GM19372 (cell line): ENCODE measurements around the gene DAB1.

Experiments used
- ATAC-seq: cut with Tn5 transposase; IDR thresholded peaks from one replicate; pipeline ENCODE4 v1.9.1; 2021; ENCODE audit warnings: mild to moderate bottlenecking, low read depth, moderate library complexity; ENCODE audit not compliant: unreplicated experiment

The DAB1 gene

DNA sequence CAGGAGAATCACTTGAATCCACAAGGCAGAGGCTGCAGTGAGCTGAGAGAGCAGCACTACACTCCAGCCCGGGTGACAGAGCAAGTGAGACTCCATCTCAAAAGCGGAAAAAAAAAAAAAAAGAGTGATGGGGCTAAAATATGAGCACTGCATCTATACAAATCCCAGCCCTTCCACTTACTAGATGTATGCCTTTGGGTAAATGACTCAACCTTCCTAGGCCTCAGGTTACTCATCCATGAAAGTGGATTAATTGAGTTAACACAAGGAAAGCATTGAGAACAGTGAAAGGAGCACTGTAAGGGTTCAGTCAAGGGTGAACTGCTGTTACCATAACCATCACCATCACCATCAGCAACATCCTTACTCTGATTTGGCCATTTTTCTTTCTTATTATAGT lies 231.6 kb downstream of the DAB1 start:
- no peak for ATAC-seq

GRCh38 chr1:57190898-57191297 lies 233.0 kb downstream of the DAB1 start:
- no peak for ATAC-seq

DNA sequence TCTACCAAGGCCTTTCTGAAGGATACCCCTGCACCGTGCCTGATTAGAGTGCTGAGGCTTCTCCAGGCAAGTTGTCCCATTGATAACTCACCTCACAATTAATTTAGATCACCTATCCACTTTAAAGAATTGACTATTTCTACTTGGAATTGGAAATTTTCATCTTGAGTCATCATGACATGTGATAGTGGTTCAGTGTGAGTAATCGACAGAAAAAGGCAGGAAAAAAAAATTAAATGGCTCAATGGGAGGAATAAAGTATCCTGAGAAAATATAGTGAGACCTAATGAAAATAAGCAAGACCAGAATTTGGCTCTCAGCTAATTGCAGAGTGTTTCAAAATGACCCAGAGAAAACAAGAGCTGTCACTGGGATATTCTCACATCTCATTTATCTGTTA lies 235.7 kb downstream of the DAB1 start:
- ATAC-seq: no peak

- no peak for ATAC-seq
Measured at GRCh38 chr1:57186455-57186854, 237.4 kb downstream of the DAB1 start.

- no peak for ATAC-seq
Measured at GRCh38 chr1:57179001-57179400, 244.9 kb downstream of the DAB1 start.

DNA sequence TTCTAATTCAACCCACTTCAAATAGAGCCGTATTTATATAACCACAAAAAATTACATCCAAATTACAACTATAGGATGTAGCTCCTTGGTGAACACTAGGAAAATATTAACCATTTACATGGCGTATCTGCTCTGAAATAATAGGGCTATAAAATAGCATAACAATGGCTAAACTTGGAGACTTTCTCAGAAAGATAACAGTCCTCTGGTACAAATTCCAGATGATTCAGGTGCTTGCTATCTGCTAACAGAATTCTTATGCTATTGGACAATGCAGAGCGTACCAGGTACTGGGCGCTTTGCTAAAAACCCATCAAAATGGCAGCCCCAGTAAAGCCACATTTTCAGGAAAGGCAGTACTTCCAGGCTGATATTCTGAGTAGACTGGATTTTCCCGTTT lies 248.4 kb downstream of the DAB1 start:
- no peak for ATAC-seq

DNA sequence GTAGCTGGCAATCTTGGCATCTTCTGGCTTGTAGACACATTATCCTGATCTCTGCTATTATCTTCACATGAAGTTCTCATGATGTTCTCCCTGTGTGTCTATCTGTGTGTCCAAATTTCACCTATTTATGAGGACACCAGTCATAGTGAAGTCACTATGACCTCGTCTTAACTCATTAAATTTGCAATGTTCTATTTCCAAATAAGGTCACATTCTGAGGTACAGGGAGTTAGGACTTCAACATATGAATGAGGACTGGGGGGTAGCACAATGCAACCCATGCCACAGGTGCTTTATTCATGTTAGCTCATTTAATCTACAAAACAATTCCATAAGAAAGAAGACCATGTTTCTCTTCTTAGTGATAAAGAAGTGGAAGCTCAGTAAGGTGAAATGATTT lies 251.8 kb downstream of the DAB1 start:
- no peak for ATAC-seq

DNA sequence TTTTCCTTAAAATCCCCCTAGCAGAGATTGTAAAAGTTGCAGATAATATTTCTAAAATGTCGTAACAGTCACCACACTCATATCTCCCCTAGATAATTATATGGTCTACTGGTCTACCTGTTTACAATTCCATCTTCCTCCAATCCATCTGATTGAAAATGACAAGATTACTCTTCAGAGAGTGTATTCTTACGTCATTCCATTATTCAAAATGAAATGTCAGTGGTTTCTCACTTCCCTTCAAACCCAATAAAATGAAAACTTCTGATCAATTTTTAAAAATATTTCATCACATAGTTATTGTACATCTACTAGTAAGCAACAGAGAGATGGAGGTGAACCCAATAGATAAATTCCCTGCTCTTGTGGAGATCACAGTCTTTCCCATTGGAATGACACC lies 255.9 kb downstream of the DAB1 start:
- ATAC-seq: peak; percentile 54

GRCh38 chr1:57165546-57165945 lies 258.3 kb downstream of the DAB1 start:
- no peak for ATAC-seq

- no peak for ATAC-seq
Measured at GRCh38 chr1:57164584-57164983, 259.3 kb downstream of the DAB1 start.

DNA sequence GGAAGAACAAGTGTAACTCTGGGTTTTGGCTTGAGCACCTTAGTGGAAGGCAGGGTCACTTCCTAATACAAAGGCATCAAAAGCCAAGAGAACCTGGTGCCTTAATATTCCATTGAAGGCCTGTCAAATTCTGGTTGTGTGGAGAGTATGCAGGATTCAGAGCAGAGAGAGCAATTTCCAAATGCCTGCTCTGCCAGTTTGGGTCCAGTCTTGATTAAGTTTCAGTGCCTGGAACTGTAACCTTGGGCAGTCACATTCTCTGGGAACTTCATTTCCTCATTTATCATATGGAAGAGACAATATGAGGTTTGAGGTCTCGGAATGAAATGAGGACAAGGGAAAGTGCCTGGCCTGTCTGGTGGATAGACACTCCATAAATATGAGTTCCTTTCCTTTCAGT lies 260.1 kb downstream of the DAB1 start:
- ATAC-seq: no peak

- ATAC-seq: no peak
Measured at GRCh38 chr1:57163325-57163724, 260.5 kb downstream of the DAB1 start.

- no peak for ATAC-seq
Measured at GRCh38 chr1:57162607-57163261, 261.1 kb downstream of the DAB1 start.

- ATAC-seq: no peak
Measured at GRCh38 chr1:57160594-57160993, 263.3 kb downstream of the DAB1 start.

DNA sequence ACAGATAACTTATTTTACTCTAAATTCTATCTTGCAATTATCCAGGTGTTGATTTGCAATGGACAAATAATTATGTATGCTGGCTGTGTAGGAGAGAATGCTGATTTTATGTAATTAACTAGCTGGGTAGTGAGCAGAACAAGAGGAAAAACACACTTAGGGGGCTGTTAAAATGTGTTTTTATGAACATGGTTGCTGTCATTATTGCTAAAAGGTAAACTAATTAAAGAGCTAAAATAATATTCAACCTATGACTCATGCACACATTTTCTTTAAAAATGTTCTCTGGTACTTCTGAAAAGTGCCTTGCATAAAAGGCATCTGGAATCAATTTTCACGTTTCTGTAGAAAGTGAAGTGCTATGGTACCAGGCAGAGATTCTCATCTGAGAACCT lies 265.3 kb downstream of the DAB1 start:
- no peak for ATAC-seq

DNA sequence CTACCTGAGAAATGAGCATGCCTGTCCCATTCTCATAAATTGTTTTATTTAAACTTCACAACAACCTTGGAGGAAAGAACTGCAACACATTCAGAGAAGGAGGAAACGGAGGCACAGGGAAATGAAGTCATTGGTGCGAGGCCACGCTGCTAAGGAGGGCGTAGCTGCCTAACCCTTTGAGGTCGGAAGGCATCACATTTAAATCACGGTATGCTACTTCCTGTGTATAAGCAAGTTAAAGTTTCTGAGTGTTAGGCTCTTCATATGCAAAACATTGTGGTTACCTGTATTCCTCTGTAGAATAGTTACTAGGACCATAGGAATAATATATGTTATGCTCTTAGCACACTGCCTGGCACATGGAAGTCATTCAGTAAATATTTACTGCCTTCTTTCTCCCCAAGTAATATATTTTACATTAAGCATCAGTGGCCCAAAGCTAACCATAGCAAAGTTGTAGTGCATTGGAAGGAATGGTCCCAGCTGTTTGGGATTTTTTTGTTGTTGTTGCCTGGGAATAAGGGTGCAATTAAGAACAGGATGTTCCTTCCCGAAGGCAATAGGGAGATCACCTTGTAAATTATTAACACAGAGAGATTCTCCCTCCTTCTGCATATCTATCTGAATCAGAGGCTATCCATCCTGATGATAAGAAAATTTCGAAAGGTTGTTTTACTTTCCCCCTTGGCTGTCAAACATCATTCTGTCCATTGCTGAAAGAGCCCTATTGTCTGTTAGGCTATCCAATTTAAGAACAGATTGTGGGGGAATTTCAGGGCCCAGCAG lies 265.8 kb downstream of the DAB1 start:
- no peak for ATAC-seq

DNA sequence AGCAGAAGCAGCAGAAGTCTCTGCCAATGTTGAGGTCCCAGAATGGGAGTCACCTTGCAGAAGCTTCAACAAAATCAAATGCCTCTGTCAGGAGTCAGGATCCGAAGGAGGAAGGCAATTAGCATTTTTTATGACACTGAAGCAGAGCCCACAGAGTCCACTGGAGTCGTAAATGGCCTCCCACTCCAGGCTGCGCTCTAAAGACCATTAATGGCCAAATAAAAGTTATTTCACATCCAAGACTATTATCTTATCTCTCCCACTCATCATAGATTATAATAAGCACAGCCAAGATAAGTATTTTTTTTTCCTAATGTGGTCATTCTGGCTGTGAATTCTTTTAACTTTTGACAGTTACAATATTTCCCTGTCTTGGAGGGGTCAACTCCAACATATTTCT lies 267.0 kb downstream of the DAB1 start:
- no peak for ATAC-seq

DNA sequence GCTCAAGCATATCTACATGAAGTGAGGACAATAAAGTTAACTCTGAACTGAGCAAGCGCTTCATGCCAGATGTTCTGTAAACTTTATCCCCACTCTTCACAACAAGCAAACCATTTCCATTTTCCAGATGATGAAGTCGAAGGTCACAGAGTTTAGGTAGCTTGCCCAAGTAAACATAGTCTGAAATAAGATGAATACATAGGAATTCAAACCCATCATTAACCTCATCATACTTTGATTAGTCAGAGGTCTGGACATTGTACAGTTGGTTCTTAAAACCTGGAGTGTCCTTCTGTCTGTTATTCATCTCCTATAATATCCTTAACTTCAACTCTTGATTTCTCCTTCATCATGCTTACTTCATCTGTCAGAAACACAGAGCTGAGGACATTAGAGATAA lies 277.8 kb downstream of the DAB1 start:
- no peak for ATAC-seq

DNA sequence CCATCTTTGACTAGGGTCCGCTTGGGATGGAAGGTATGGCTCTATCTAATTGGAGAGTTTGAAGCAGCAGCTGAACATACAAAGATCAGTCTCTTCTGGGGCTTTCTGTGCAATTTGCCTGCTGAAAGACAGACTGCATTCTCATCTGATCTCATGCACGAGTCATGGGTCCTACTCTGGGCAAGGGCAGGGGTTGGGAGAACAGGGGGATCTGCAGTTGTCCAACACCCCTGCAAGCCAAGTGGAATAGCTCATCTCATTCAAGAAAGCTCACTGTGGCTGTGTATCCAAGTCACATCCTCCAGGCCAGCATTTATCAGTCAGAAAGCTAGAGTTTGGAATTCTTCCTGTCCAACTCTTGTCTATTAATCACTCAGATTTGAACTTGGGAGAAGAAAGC lies 280.9 kb downstream of the DAB1 start:
- no peak for ATAC-seq

GRCh38 chr1:57142169-57142568 lies 281.7 kb downstream of the DAB1 start:
- no peak for ATAC-seq

GRCh38 chr1:57138432-57139078 lies 285.3 kb downstream of the DAB1 start:
- ATAC-seq: no peak

DNA sequence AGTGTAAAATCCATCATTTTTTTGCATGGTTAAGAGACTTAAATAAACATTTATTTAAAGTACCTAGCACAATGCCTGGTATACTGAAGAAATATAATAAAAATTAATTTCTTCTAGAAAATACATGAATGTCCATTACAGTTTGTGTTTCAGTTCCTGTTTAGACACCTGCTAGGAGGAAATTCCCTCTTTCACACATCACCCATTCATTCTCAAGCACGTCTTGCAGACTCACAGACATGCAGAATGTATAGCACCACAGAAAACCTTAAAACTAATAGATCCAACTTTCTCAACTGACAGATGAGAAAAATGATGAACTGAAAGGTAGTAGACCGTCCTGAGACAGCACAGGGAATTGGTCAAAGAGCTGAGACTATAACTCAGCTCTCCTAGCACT lies 285.9 kb downstream of the DAB1 start:
- peak; percentile 91 for ATAC-seq
